WTC11 (cell line): ENCODE results near the gene NME8. TPM values are rescaled to one million over a fixed set of nuclear protein-coding genes. Genes with fewer than 3 reads are reported as not detected.

ENCODE experiments used
- ATAC-seq: fragments of 200-7000 bp; cut with Tn5 transposase; 2 replicates; pipeline ENCODE4 v1.10.0; 2021; ENCODE audit warnings: mild to moderate bottlenecking, moderate library complexity
- CTCF ChIA-PET: fragments of 300-600 bp; sonication (Branson Sonifier 250); formaldehyde crosslinking; loops from one replicate; lab custom pipeline; 2021; ENCODE audit warnings: antibody characterized with exemption; lab: Charles Lee
- POLR2A ChIA-PET: fragments of 350-600 bp; sonication (Branson Sonifier 250); formaldehyde crosslinking; loops from one replicate; lab custom pipeline; 2021; ENCODE audit warnings: antibody characterized with exemption; lab: Charles Lee
- DNase-seq: peaks from one replicate; pipeline ENCODE4 v3.0.0; 2021; ENCODE audit warnings: low spot score
- H3K27ac Mint-ChIP-seq: 2 replicates; pipeline ENCODE4 v1.8.0; 2021; ENCODE audit warnings: mixed read lengths
- H3K27me3 Mint-ChIP-seq: 2 replicates; pipeline ENCODE4 v1.8.0; 2021; ENCODE audit warnings: low read depth, mild to moderate bottlenecking, moderate library complexity, mixed read lengths
- H3K36me3 Mint-ChIP-seq: 2 replicates; pipeline ENCODE4 v1.8.0; 2021; ENCODE audit warnings: mixed read lengths
- H3K4me1 Mint-ChIP-seq: 2 replicates; pipeline ENCODE4 v1.8.0; 2022; ENCODE audit warnings: mixed read lengths
- H3K4me3 Mint-ChIP-seq: 2 replicates; pipeline ENCODE4 v1.8.0; 2021; ENCODE audit warnings: mild to moderate bottlenecking, moderate library complexity, mixed read lengths
- H3K9me3 Mint-ChIP-seq: 2 replicates; pipeline ENCODE4 v1.8.0; 2021; ENCODE audit warnings: mixed read lengths
- ATF1 ChIP-seq: sonication (generic); formaldehyde crosslinking; IDR thresholded peaks from 2 replicates; pipeline ENCODE4 v1.8.1; 2023; ENCODE audit warnings: mild to moderate bottlenecking, moderate library complexity, missing genetic modification reagents
- ATF2 ChIP-seq: sonication (generic); formaldehyde crosslinking; IDR thresholded peaks from 2 replicates; pipeline ENCODE4 v1.8.1; 2022; ENCODE audit warnings: low read depth, missing genetic modification reagents, borderline replicate concordance
- E2F5 ChIP-seq: sonication (generic); formaldehyde crosslinking; IDR thresholded peaks from 2 replicates; pipeline ENCODE4 v1.8.1; 2022; ENCODE audit warnings: mild to moderate bottlenecking, moderate library complexity, missing genetic modification reagents
- ERG ChIP-seq: fragments of 250-450 bp; sonication (Bioruptor Pico); IDR thresholded peaks from 2 replicates; pipeline ENCODE4 v1.8.0; 2021; ENCODE audit warnings: mild to moderate bottlenecking
- FOXP1 ChIP-seq: sonication (generic); formaldehyde crosslinking; IDR thresholded peaks from 2 replicates; pipeline ENCODE4 v1.8.0; 2022; ENCODE audit warnings: missing genetic modification reagents, mild to moderate bottlenecking, moderate library complexity, borderline replicate concordance
- JUN ChIP-seq: sonication (generic); formaldehyde crosslinking; IDR thresholded peaks from 2 replicates; pipeline ENCODE4 v1.8.0; 2023; ENCODE audit warnings: mild to moderate bottlenecking, missing genetic modification reagents
- KAT7 ChIP-seq: sonication (generic); formaldehyde crosslinking; IDR thresholded peaks from 2 replicates; pipeline ENCODE4 v1.8.1; 2023; ENCODE audit warnings: missing genetic modification reagents, mild to moderate bottlenecking, borderline replicate concordance
- MLX ChIP-seq: sonication (generic); formaldehyde crosslinking; IDR thresholded peaks from 2 replicates; pipeline ENCODE4 v1.8.1; 2023; ENCODE audit warnings: mild to moderate bottlenecking, missing genetic modification reagents, moderate library complexity
- NFE2L1 ChIP-seq: sonication (generic); formaldehyde crosslinking; IDR thresholded peaks from 2 replicates; pipeline ENCODE4 v1.8.1; 2023; ENCODE audit warnings: missing genetic modification reagents
- NR1H2 ChIP-seq: sonication (generic); formaldehyde crosslinking; IDR thresholded peaks from 2 replicates; pipeline ENCODE4 v1.9.0; 2021; ENCODE audit warnings: mild to moderate bottlenecking, moderate library complexity, missing genetic modification reagents
- PREB ChIP-seq: sonication (generic); formaldehyde crosslinking; IDR thresholded peaks from 2 replicates; pipeline ENCODE4 v1.8.1; 2022; ENCODE audit warnings: mild to moderate bottlenecking, missing genetic modification reagents, moderate library complexity, borderline replicate concordance
- SOX15 ChIP-seq: fragments of 250-450 bp; sonication (Bioruptor Pico); IDR thresholded peaks from 2 replicates; pipeline ENCODE4 v1.9.0; 2021; ENCODE audit warnings: mild to moderate bottlenecking
- TEAD1 ChIP-seq: sonication (generic); formaldehyde crosslinking; IDR thresholded peaks from 2 replicates; pipeline ENCODE4 v1.8.0; 2022; ENCODE audit warnings: mild to moderate bottlenecking, missing genetic modification reagents
- ZBTB21 ChIP-seq: sonication (generic); formaldehyde crosslinking; IDR thresholded peaks from 2 replicates; pipeline ENCODE4 v1.8.1; 2023; ENCODE audit warnings: mild to moderate bottlenecking, missing genetic modification reagents, borderline replicate concordance
- ZNF317 ChIP-seq: sonication (generic); formaldehyde crosslinking; IDR thresholded peaks from 2 replicates; pipeline ENCODE4 v1.8.1; 2023; ENCODE audit warnings: low read depth, mild to moderate bottlenecking, moderate library complexity, missing genetic modification reagents, borderline replicate concordance
- ZNF416 ChIP-seq: fragments of 250-450 bp; sonication (Bioruptor Pico); IDR thresholded peaks from 2 replicates; pipeline ENCODE4 v1.9.0; 2021; ENCODE audit warnings: mild to moderate bottlenecking, inconsistent platforms
- ZNF423 ChIP-seq: fragments of 250-450 bp; sonication (Bioruptor Pico); IDR thresholded peaks from 2 replicates; pipeline ENCODE4 v2.1.2; 2022; ENCODE audit warnings: mild to moderate bottlenecking, moderate library complexity
- total RNA-seq: library from RNA; stranded (reverse); gene quantifications from 3 replicates; pipeline ENCODE4 v1.2.3, GENCODE V29; 2021
- TF ChIP-seq, protein P1 (sequence below): fragments of 250-450 bp; sonication (Bioruptor Pico); IDR thresholded peaks from 2 replicates; pipeline ENCODE4 v2.1.2; 2022; ENCODE audit warnings: mild to moderate bottlenecking, moderate library complexity
- TF ChIP-seq, protein P2 (sequence below): sonication (generic); formaldehyde crosslinking; IDR thresholded peaks from 2 replicates; pipeline ENCODE4 v1.8.0; 2022; ENCODE audit warnings: mild to moderate bottlenecking, missing genetic modification reagents
- TF ChIP-seq, protein P3 (sequence below): sonication (generic); formaldehyde crosslinking; IDR thresholded peaks from 2 replicates; pipeline ENCODE4 v1.8.1; 2023; ENCODE audit warnings: mild to moderate bottlenecking, moderate library complexity, missing genetic modification reagents

Gene NME8
- total RNA-seq, 1 experiment from 2014 or later = 1.0 TPM

DNA sequence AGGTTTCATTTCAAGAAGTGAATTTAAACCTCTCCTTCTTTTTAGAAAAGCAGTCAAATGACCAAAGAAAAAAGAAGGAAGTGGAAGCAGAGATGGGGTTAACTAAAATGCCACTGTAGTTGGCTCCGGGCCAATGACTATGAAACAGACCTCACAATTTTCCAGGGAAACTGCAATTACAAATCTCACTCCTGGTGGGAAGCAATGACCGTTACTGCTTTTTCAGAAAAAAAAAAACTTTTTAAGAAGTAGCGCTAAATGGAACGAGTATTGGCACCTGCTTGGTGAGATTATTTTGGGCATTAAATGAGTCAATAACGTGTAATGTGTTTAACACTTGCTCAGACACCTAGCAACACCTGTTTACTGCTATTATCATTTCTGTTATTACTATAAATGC lies 67.0 kb downstream of the NME8 start (continued):
- TF ChIP-seq PREB (no peak), KAT7 (CRISPR knock-in tag) (no peak), TEAD1 (CRISPR knock-in tag) (no peak), NFE2L1 (no peak), SOX15 (no peak), ERG (CRISPR knock-in tag) (no peak)

GRCh38 chr7:37916017-37916672 lies 67.7 kb downstream of the NME8 start:
- DNase-seq (peak; percentile 42), ATAC-seq (peak; percentile 13)
- CTCF ChIA-PET = interaction anchor here (0.6 to 3.8 kb wide), 34 partner anchors 8 to 491 kb away, joined by 3 to 32 read pairs (median 7); partner anchors contain the start of gene STARD3NL
- POLR2A ChIA-PET = interaction anchor here (0.8 kb wide), 1 partner anchor 15 kb away, joined by 3 read pairs; no protein-coding TSS in a partner anchor
- H3K36me3 Mint-ChIP-seq = no peaks in the 10 kb centered on the region
- H3K27ac Mint-ChIP-seq = no peak overlapping the region
- H3K27me3 Mint-ChIP-seq = peaks cover 80% of the 10 kb centered on the region
- H3K4me3 Mint-ChIP-seq = peak overlapping the region; percentile 78
- peaks cover 9% of the 10 kb centered on the region for H3K4me1 Mint-ChIP-seq
- no peaks in the 10 kb centered on the region for H3K9me3 Mint-ChIP-seq
- TF ChIP-seq E2F5 (CRISPR knock-in tag) (peak; percentile 60; the same call in 1 of the 2 replicates), NFE2L1 (peak; percentile 94), KAT7 (CRISPR knock-in tag) (no peak), ATF2 (CRISPR knock-in tag) (peak; percentile 88; the same call in 1 of the 2 replicates), ZNF317 (CRISPR knock-in tag) (peak; percentile 35; the same call in 1 of the 2 replicates), FOXP1 (CRISPR knock-in tag) (peak; percentile 99), MLX (0 out of 2 replicates have a peak, but pooled peaks have one; percentile 31), NR1H2 (CRISPR knock-in tag) (peak; percentile 74; the same call in 1 of the 2 replicates), ZNF416 (CRISPR knock-in tag) (no peak), ATF1 (CRISPR knock-in tag) (peak; percentile 93; the same call in 1 of the 2 replicates), ZBTB21 (CRISPR knock-in tag) (peak; percentile 84), JUN (CRISPR knock-in tag) (peak; percentile 95), ZNF423 (no peak), PREB (peak; percentile 23; the same call in 1 of the 2 replicates)
- TF ChIP-seq, protein P1, sequence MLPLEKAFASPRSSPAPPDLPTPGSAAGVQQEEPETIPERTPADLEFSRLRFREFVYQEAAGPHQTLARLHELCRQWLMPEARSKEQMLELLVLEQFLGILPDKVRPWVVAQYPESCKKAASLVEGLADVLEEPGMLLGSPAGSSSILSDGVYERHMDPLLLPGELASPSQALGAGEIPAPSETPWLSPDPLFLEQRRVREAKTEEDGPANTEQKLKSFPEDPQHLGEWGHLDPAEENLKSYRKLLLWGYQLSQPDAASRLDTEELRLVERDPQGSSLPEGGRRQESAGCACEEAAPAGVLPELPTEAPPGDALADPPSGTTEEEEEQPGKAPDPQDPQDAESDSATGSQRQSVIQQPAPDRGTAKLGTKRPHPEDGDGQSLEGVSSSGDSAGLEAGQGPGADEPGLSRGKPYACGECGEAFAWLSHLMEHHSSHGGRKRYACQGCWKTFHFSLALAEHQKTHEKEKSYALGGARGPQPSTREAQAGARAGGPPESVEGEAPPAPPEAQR (CRISPR knock-in tag) = no peak
- TF ChIP-seq, protein P2, sequence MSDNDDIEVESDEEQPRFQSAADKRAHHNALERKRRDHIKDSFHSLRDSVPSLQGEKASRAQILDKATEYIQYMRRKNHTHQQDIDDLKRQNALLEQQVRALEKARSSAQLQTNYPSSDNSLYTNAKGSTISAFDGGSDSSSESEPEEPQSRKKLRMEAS = peak; percentile 97
- TF ChIP-seq, protein P3, sequence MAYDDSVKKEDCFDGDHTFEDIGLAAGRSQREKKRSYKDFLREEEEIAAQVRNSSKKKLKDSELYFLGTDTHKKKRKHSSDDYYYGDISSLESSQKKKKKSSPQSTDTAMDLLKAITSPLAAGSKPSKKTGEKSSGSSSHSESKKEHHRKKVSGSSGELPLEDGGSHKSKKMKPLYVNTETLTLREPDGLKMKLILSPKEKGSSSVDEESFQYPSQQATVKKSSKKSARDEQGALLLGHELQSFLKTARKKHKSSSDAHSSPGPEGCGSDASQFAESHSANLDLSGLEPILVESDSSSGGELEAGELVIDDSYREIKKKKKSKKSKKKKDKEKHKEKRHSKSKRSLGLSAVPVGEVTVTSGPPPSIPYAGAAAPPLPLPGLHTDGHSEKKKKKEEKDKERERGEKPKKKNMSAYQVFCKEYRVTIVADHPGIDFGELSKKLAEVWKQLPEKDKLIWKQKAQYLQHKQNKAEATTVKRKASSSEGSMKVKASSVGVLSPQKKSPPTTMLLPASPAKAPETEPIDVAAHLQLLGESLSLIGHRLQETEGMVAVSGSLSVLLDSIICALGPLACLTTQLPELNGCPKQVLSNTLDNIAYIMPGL (CRISPR knock-in tag) = 0 out of 2 replicates have a peak, but pooled peaks have one; percentile 11
